Myocyte (in vitro differentiated cells): ENCODE measurements around the gene PSAP. TPM values are rescaled to one million over a fixed set of nuclear protein-coding genes. Genes with fewer than 3 reads are reported as not detected.
A peak's percentile ranks its signal among the peaks of the same experiment; 100 is the strongest.

Source experiments
- DNase-seq: peaks from one replicate; pipeline ENCODE4 v3.0.0-alpha.2; 2012; ENCODE audit warnings: low read depth
- total RNA-seq: library from RNA; depleted of rRNA; stranded (reverse); fragments of >200 nt; gene quantifications from 2 replicates; pipeline ENCODE4 v1.2.3, GENCODE V29; 2014

The PSAP gene
- total RNA-seq, 1 donor from 2014 or later, result 1,265 TPM

- no peak for DNase-seq
Observed at GRCh38 chr10:71788954-71789353, 62.1 kb downstream of the PSAP start.

DNA sequence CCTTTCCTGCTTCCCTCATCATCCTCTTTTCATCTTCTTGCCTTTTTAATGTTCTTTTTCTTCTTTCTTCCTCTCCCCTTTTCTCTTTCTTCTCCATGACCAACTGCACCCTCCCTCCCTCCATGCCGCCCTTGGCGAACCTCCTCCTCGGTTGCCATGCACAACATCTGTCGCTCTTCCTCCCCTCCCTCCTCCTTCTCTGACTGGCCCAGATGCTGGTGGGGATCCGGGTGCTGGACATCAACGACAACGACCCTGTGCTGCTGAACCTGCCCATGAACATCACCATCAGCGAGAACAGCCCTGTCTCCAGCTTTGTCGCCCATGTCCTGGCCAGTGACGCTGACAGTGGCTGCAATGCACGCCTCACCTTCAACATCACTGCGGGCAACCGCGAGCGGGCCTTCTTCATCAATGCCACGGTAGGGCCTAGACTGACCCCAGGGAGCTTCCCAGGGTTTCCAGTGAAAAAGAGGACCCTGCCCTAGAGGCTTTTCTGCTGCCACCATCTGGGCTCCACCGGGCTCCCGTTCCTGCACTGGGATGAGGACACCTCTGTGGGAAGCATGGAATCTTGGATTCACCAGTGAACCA, 66.3 kb downstream of the PSAP start:
- DNase-seq, result no peak

DNA sequence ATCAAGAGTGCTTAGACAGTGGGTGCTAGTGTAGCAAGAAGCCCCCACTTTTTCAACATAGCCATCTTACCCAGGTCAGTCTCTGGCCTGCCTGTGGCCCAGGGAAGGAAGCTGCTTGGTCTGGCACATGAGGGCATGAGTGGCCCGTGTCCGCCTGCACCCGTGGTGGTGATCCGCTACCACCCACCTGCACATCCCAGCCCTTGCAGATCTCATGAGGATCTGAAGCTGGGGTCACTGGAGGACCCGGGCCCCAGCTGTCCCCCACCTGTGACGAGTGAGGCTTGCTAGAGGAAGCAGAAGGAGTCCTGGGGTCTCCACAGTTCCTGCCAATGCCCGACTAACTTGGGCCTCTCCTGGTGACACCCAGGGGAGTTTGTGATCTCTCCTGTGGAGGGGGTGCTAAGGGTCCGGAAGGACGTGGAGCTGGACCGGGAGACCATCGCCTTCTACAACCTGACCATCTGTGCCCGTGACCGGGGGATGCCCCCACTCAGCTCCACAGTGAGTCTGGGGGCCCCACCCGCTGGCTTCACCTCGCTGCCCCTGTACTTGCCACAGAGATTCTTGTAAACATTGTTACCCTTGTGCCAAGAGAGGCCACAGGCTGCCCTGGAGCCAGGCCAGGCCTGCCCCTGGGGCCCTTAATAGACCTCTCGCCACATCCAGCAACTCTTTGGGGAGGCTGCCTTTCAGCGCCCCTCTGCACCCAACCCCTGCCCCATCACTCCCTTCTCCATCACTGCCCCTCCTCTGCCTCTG, 67.0 kb downstream of the PSAP start:
- DNase-seq, result no peak

GRCh38 chr10:71782917-71783490, 68.0 kb downstream of the PSAP start:
- no peak for DNase-seq

GRCh38 chr10:71782221-71782916, 68.7 kb downstream of the PSAP start:
- DNase-seq, result no peak

- no peak for DNase-seq
Observed at GRCh38 chr10:71780719-71781118, 70.3 kb downstream of the PSAP start.

DNA sequence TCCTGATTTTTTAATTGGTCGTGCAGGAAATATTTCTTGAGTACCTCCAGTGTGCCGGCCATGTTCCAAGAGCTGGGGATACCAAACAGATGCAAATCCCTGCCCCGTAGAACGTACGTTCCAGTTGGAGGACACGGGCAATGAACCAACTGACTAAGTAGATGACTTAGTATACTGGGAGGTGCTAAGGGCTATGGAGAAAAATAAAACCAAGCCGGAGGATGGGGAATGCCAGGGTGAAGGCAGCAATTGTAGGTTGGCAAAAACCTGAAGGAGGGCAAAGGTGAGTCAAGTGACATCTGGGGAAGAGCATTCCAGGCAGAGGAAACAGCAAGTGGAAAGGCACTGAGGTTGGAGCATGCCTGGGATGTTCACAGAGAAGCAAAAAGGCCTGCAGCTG, 70.9 kb downstream of the PSAP start:
- DNase-seq, result no peak

DNA sequence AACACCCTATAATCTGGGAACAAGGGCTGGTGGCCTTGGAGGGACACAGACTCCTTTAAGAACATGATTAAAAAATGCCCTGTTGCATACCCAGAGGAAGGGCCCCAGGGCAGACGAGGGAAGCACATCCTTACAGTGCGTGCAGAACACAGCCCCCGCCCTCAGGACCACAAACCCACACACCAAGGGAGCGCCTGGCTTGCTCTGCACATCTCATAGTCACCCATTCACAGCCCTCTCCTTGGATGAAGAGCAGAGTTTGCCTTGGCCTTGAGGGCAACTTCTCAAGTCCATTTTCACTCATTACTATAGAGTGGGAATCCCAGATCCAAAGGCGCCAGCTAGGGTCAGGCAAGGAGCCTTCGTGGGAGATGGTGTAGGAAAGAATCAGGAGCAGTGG, 71.4 kb downstream of the PSAP start:
- DNase-seq, result no peak

GRCh38 chr10:71778071-71778825, 72.8 kb downstream of the PSAP start:
- no peak for DNase-seq

DNA sequence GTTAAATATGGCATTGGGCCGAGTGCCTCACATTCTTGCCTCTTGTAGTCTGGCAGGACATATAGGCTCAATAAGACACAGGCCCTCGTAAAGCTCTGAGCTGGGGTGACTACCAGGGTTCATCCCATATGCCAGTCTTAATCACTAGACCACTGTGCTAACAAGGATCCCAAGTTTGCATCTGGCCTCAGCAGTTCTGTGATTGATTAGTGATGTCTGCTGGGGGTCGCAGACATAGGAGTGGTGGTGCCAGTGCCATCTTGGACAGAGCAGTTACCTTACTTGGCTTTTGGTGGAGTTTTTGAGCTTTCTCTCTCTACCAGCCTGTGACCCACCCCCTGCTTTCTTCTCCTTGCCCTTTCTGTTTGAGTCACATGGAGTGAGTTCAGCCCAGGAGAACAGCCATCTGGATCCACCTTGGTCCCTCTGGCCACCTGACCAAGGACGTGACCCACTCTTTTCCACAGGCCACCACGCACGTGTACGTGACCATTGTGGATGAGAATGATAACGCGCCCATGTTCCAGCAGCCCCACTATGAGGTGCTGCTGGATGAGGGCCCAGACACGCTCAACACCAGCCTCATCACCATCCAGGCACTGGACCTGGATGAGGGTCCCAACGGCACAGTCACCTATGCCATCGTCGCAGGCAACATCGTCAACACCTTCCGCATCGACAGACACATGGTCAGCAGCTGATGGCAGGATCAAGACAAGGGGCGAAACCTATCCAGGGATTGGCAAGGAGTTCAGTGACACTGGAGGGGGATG, 73.7 kb downstream of the PSAP start:
- DNase-seq, result no peak

- DNase-seq, result no peak
Observed at GRCh38 chr10:71776481-71776925, 74.5 kb downstream of the PSAP start.

DNA sequence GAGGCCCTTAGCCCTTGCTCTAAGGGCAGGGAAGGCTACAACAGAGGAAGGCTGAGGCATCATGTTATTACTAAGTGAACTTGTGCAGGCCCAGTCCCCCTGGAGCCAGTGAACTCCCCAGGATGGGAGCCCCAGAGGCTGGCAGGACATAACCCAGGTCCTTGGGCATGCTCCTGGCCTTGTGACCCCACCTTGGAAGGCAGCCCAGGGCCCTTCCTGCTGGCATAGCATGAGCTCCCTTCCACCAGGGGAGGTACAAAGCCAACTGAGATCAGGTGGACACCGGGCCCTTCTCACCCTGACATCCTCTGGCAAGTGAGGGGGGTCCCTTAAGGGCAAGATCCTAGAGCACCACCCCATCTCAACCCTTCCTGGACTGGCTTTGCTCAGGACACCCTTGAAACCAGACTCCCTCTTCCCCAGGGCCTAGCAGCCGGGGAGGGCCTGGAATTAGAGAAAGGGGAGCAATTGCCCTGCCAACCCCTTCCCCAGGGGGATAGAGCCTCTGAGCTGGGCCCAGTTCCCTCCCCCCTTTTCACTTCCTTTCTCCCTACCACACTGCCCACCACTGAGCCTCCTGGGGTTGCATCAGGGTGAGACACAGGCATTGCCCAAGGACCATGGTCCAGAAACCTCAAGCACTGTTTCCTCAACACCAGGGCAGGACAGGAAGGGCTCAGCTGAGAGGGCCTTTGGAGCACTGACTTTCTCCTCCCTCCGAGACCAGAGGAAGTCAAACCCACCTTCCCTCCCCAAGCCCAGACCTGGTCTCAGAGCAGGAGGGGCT, 75.9 kb downstream of the PSAP start:
- DNase-seq, result no peak

DNA sequence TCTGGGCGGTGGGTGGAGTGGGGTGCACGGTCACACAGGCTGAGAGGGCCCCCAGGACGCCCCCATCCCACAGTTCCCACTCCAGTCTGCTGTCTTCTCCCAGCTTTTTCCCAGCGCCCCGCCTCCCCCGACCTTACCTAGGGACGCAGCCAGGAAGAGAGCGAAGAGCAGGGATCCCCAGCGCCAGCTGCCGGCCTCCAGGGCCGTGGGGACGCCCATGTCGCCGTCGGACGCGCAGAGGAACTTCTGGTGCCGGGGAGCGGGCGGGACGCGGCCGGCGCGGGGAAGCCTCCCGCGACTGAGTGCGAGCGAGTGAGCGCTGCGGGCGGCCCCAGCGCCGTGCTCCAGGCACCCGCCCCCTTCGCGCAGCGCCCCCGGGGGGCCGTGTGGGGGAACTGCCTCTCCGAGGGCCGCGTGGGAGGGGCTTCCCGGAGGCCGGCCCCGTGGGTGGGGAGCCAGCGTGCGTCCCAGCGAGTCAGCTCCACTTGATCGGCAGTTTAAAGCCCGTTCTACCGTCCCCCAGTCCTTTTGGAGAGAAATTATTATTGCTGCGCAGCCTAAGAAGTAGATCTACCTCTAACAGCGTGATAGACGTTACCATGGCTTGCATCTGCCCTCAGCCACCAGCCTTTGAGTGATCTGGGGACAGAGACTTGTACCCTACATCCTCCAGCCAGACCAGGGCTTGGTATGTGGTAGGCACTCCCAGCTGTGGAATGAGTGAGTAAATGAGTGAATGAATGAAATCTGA, 77.7 kb downstream of the PSAP start, which contains the start of gene VSIR:
TSS of gene VSIR (minus strand) at position 300 of the 751 bp plus-strand sequence. CDS start at position 219, 81 bp downstream.
- peak; percentile 89 for DNase-seq

DNA sequence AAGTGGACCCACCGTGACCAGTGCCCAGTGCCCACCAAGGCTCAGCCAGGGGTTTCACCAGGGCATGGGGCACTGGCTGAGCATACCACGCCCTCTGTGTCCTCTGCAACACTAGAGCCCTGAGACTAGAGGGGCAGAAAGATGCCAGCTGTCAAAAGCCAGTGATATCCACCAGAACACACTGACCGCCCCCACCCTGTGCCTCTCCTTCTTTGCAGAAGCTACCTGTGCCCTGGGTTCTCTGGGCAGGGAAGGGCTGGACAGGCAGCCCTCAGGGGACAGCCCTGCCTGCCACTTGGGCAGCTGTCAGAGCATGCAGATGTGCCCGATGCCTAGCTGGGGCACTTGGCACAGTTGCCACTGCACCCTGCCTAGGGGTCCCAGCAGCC, 78.2 kb downstream of the PSAP start:
- no peak for DNase-seq

DNA sequence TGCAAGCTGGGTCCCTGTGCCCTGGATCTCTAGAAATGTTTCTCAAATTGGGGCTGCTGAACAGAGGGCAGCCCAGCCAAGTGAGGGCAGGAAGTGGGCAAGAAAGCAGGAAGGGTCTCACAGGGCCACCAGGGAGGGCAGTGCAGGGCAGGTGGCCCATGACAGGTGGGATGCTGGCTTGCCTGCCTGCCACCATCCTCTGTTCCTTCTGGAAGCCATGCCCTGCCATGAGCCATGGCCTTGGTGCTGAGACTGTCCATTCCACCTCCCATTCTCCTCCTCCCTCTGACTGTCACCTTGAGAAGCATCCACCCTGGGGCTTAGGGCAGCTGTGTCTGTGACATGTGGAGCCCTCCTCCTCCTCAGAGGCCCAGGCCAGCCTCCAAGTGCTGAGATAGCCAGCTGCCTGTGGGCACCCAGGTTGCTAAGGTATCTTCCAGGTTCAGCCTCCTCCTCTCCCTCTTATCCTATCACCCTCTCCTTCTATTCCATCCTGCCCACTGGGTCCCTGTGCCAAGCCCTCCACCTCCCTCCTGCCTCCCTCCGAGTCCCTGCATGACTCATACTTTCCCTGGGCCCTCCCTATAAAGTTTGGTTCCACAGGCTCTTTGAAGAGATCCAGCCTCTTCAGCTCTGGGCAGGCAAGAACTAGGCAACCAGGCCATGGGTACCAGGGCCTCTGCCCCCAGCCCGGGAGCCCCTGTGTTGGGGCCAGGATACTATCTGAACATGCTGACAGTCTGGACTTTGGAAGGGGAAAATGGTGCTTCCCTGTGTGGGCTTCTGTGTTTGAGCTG, 79.0 kb downstream of the PSAP start:
- peak; percentile 72 for DNase-seq

DNA sequence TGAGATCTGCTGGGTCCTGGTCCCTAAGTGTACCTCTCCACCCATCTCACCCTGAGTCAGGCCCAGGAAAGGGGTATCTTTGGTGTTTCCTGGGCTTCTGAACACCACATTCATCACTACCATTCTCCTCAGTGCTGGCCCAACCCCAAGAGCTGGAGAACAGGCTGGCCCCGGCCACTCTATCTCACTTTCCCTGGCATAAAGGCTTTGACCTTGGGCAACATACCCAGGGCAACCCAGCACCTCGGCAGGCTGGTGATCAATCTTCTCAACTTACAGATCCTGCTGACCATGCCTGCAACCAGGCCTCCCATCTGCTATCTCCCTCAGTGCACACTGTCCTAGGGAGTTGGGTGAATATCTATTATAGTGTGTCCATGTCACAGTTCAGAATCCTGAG, 79.8 kb downstream of the PSAP start:
- no peak for DNase-seq

DNA sequence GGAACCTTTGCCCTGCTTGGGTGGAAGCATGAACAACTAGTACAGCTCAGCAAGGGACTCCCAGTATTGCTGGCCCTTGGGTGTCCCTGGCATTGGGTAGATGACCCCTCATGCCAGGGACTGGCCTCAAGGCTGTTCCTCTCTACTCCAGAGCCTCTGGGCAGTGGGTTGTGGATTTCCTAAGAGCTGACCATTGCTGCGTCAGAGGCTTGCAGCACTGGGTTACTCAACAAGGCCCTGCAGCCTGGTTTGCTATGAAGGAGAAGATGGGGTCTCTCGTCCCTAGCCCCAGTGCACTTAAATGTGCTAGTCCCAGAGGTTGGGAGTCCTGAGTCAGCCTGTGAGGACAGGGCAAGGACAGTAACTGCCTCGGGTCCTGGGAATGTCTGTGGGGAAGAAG, 80.3 kb downstream of the PSAP start:
- no peak for DNase-seq

GRCh38 chr10:71770255-71770654, 80.8 kb downstream of the PSAP start:
- DNase-seq, result peak; percentile 56
